LNCaP clone FGC (cell line): ENCODE data around the gene ACTN1.

Experiments
- DNase-seq: peaks from one replicate; pipeline ENCODE4 v3.0.0-alpha.2; 2011; ENCODE audit warnings: low read depth
- H3K4me3 ChIP-seq: 2 replicates; pipeline ENCODE4 v1.5.1; 2011; ENCODE audit warnings: mild to moderate bottlenecking, low read depth, low read length, control low read depth
- TF ChIP-seq, protein P1 (sequence below): IDR thresholded peaks from 2 replicates; pipeline ENCODE4 v1.5.1; 2012; ENCODE audit warnings: mild to moderate bottlenecking; ENCODE audit not compliant: control insufficient read depth, insufficient read depth; ENCODE audit errors: extremely low read depth

ACTN1 gene

DNA sequence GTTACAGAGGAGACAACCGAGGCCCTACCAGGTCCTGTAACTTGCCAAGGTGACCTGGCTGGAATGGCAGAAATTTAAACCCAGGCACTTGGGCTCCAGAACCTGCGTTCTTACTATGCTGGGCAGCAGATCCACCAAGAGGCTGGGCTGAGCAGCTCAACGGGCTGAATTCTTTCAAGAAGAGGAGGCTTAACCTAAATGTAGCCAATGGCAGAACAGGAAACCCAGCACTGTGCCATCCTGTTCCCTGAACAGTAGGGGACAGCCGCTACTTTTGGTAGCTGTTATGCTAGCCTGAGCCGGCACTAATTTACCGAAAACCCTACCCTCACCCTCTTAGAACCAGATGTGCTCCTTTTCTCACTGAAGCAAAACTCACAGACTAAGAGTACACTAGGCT lies 86.1 kb downstream of the ACTN1 start:
- TF ChIP-seq, protein P1, sequence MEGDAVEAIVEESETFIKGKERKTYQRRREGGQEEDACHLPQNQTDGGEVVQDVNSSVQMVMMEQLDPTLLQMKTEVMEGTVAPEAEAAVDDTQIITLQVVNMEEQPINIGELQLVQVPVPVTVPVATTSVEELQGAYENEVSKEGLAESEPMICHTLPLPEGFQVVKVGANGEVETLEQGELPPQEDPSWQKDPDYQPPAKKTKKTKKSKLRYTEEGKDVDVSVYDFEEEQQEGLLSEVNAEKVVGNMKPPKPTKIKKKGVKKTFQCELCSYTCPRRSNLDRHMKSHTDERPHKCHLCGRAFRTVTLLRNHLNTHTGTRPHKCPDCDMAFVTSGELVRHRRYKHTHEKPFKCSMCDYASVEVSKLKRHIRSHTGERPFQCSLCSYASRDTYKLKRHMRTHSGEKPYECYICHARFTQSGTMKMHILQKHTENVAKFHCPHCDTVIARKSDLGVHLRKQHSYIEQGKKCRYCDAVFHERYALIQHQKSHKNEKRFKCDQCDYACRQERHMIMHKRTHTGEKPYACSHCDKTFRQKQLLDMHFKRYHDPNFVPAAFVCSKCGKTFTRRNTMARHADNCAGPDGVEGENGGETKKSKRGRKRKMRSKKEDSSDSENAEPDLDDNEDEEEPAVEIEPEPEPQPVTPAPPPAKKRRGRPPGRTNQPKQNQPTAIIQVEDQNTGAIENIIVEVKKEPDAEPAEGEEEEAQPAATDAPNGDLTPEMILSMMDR = no peak
- no peak overlapping the region for H3K4me3 ChIP-seq
- DNase-seq = no peak

DNA sequence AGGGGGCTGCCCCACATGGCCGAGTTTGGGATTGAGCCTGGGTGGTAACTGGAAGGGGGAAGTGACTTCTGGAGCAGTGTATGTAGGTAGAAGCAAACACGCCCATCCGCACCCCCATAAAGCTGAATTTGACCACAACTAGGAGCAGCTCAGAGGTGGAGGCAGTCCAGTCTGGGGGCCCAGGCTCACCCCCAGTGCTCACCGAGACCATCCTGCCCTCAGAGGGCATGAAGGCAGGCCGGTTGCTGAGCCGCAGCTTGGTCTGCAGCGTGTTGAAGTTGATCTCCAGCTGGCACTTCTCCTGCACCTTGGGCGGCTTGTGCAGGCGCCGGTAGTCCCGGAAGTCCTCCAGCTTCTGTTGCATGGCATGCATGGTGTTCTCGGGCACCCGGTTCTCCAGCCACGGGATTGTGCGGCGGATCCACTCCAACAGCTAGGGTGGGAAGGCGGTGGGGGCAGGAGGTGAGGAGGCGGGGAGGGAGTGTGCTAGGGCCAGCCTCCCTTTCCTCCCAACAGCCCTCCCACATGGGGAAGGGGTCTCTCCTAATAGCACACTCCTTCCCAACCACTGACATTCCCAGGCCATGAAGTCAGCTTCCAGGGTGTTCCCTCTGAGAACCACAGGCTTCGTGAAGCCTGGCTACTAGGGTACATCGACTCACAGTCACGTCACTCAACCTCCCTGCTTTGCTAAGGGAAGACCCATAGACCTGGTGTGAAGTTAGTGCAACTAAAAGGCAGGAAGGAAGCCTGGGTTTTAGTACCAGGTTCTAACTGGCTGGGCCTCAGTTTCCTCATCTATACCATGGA lies 87.0 kb downstream of the ACTN1 start:
- TF ChIP-seq, protein P1 = no peak
- H3K4me3 ChIP-seq = no peak overlapping the region
- DNase-seq = no peak

DNA sequence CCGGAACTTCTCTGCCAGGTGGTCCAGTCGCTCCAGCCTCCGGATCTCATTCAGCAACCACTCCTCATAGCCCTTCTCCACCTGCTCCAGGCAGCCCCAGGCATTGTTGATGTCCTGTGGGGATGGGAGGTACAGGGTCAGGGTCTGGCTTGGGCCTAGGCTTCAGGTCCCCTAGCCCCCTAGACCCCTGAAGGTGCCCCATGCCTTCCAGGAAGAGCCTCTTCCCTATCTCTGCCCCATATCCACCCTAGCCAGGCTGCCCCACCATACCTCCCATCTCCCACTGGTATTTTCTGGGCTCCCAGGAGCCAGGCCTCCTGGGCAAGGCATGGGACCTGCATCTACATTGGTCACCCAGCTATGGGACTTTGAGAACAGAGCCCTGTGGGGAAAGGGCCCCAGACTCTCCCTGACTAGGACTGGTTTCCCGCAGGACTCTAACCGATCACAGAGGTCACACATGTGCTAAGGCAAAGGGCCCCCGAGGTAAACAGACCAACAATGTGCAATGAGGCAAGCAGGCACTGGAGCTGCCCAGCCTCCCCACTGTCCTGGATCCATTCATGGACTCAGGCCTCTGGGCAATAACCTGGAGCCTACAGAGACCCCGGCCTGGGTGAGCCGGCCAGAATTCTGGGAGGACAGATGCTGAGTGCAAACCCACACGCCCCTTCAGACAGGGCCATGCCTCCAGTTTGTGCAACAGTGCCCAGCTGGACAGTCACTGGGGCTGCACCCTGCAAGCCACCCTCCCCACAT lies 88.8 kb downstream of the ACTN1 start:
- no peak overlapping the region for H3K4me3 ChIP-seq
- TF ChIP-seq, protein P1 = no peak
- DNase-seq = no peak

DNA sequence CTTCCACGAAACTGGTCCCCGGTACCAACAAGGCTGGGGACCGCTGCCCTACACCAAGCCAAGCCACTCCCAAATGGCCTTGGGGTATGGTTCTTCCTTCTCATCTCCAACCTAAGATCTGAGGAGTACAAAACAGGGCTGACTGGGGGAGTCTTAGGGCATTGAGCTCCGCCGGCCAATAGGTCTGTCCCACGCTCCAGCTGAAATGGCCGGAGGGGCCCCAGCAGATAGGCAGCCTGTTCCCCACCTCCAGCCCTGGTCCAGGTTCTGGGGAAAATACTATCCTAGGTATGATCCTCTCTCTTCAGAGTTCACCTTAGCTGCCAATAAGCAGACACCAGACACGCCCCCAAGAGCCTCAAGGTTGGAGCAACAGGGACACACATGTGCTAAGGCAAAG lies 90.2 kb downstream of the ACTN1 start:
- DNase-seq = no peak
- no peak overlapping the region for H3K4me3 ChIP-seq
- TF ChIP-seq, protein P1 = no peak

DNA sequence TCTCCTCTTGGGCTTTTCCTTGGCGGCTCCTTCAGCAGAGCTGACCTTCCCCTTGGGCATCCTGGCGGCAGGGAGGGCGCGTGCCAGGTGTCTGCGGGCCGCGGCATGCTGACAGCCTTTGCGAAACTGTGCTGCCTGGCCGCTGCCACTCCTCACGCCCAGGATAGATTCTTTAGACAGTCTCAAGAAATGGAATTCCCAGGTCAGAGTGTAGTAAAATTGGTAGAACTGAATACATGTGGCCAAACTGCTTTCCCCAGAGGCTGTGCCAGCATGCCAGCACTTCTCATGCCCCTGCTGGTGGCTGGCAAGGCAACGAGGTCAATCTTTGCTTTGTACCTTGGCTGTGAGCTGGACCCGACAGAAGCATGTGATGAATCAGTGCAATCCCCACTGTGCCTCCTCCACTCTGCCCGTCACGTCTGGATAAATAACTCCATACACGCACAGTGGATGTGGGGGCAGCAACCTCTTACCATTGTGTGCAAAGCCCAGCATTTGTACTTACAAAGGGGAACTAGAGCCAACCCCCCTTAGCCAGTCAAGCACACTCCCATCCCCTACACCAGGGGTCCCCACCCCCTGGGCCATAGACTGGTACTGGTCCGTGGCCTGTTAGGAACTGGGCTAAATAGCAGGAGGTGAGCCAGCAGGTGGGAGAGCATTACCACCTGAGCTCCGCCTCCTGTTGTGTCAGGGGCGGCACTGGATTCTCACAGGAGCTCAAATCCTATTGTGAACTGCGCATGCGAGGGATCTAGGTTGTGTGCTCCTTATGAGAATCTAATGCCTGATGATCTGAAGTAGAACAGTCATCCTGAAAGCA lies 90.9 kb downstream of the ACTN1 start:
- TF ChIP-seq, protein P1 = no peak
- DNase-seq = no peak
- H3K4me3 ChIP-seq = no peak overlapping the region

DNA sequence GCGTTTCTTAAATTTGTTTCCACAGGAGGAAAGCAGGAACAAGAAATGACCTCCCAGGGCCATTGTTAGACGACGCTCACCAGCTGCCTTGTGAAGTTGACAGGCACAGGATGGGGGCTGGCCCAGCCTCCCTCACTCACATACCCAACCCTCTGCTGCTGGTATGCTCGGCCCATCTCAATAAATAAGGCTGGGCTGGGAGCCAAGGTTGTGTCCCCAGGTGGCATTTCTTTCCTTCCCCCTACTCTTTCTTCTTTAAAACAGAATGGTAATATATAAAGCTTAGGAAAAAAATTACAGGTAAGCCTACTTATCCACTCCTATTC lies 93.0 kb downstream of the ACTN1 start:
- TF ChIP-seq, protein P1 = no peak
- no peak for DNase-seq
- H3K4me3 ChIP-seq = no peak overlapping the region
